Esophagus squamous epithelium (tissue), 4 donors: ENCODE results near the gene MTAP.

ENCODE experiments used
- CTCF ChIP-seq, 6 experiments: fragments of 450-650 bp in 4 of 6; fragments of 200-600 bp in 2 of 6; sonication (generic) in 2 of 6; IDR thresholded peaks; one replicate each; pipeline ENCODE4 v1.5.1; 2016 to 2019; ENCODE audit warnings: antibody characterized with exemption in 6 of 6, mild to moderate bottlenecking in 4 of 6, moderate library complexity in 4 of 6
- POLR2A ChIP-seq, 4 donors: fragments of 450-650 bp; IDR thresholded peaks; one replicate each; pipeline ENCODE4 v1.6.1; 2017; ENCODE audit warnings: antibody characterized with exemption in 4 of 4, mild to moderate bottlenecking in 4 of 4, moderate library complexity in 3 of 4

DNA sequence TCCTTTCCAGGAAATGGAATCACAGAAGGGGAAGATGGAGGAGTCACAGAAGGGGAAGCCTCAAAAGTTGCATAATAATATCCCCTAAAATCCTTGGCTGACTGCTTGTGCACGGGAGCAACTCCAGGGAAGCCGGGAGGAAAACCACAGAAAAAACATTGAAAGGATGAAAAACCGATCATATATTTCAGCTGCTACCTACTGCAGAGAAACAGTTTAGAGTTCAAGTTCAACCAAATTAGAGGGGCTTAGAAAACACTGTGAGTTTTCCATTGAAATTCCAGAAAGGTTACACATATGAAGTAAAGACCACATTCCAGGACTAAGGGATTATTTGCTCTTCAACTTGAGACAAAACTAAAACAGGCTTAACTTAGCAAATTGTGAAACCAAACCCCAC is 37.6 kb upstream of the MTAP start:
- no peak for TF ChIP-seq CTCF (IDR thresholded peaks at IDR 0.05)
- no peak for TF ChIP-seq POLR2A (IDR thresholded peaks at IDR 0.05)
